VCaP (cell line): ENCODE data around the gene CSDE1.

Source experiments
- H3K27ac ChIP-seq: fragments of 450-650 bp; 2 replicates; pipeline ENCODE4 v1.5.1; 2017
- TF ChIP-seq, protein P1 (sequence below): fragments of 450-650 bp; conservative IDR thresholded peaks from 2 replicates; pipeline ENCODE4 v1.5.1; 2017; ENCODE audit warnings: mild to moderate bottlenecking, moderate library complexity

The CSDE1 gene

DNA sequence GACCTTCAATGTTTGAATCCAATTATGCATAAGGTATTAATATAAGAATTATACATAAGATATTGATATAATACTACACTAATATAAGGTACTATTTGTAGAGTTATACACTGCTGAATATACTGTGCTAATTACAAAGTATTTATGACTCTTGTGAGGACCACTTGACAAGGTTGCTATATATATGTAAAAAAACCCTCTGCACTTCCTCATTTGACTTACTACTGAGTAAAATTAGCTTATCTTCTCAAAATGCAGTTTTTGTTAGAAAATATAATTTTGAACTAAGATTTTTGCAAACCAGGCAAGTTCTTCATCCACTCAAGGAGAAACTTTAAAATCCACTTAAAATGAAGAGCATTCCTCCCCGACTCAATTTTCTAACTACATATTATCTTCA, 14.2 kb upstream of the CSDE1 start:
- TF ChIP-seq, protein P1, sequence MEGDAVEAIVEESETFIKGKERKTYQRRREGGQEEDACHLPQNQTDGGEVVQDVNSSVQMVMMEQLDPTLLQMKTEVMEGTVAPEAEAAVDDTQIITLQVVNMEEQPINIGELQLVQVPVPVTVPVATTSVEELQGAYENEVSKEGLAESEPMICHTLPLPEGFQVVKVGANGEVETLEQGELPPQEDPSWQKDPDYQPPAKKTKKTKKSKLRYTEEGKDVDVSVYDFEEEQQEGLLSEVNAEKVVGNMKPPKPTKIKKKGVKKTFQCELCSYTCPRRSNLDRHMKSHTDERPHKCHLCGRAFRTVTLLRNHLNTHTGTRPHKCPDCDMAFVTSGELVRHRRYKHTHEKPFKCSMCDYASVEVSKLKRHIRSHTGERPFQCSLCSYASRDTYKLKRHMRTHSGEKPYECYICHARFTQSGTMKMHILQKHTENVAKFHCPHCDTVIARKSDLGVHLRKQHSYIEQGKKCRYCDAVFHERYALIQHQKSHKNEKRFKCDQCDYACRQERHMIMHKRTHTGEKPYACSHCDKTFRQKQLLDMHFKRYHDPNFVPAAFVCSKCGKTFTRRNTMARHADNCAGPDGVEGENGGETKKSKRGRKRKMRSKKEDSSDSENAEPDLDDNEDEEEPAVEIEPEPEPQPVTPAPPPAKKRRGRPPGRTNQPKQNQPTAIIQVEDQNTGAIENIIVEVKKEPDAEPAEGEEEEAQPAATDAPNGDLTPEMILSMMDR: no peak

DNA sequence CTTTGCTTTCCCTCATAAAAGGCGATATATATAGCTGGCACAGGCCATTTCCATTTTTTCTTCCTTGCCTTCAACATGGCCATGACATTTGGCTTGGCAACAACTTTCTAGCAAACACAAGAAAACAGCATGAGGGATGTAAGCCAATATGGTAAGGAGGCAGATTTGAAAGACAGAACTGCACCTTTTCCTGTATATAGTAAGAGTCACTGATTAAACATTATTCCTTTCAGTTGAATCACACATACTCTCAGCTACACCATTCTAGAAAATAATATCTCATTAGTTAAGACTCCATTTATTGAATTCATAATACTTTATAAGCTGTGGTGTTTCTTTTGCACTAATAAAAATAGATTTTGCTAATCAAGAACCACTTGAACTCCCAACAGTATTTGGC, 13.2 kb upstream of the CSDE1 start:
- TF ChIP-seq, protein P1: no peak
- no peak overlapping the region for H3K27ac ChIP-seq

More for the DNA sequence above, 14.2 kb upstream of the CSDE1 start:
- H3K27ac ChIP-seq: no peak overlapping the region

DNA sequence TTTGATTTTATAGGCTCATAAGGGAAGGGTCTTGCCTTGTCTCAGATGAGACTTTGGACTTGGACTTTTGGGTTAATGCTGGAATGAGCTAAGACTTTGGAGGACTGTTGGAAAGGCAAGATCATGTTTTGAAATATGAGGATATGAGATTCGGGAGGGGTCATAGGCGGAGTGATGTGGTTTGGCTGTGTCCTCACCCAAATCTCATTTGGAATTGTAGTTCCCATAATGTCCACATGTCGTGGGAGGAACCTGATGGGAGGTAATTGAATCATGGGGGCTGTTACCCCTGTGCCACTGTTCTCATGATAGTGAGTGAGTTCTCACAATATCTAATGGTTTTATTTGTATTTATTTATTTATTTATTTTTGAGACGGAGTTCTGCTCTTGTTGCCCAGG, 6.9 kb upstream of the CSDE1 start:
- TF ChIP-seq, protein P1: no peak; the same call in 1 of the 2 replicates
- H3K27ac ChIP-seq: no peak overlapping the region

DNA sequence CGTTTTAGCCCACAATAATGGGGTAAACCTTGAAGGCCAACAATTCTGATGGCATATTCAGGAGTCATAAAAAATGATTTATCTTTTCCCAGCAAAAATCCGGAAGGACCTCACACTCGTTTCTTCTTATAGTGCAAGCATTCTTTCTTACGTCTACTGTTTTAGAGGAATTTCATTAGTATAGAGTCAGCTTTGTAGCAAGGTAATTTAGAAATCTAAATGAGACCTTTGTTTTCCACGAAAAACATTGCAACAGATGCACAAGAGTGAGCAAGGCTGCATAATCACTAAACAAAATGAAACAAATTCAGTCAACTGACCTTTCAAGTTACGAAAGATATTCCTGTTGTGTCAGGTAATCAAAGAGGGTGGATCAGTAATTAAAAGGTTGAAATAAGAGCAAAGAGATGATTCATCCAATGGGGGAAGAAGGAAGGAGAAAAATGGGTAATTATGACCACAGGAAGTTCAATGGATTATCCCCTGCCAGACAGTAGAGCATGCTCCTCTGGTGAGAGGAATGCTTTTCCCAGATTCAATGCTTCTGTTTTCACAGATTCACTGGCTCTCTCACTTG, 560 bp upstream of the CSDE1 start:
- H3K27ac ChIP-seq: peak overlapping the region; percentile 97
- TF ChIP-seq, protein P1: peak; percentile 21; the same call in 1 of the 2 replicates

DNA sequence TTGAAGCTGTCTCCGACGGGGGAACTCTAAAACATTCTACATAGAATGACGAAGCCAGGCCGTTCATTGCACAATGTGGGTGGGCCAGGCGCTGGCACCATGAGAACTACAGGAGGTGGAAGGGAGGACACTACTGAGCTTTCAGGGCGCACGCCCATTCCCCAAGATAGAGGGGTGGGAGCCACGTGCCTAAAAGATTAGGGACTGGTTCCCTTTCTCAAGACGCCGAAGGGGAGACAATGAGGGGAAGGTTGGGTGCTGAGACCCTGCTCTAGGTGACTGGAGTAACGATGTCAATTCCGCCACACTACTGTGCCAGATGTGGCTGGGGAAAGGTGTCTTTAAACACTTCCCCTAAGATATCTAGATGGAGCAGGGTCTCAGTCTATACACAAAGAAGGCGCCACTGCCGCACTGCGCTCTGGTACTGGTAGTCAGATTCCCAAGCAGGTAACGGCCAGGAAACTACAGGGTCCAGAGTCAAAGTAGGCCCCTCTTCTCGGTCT, 782 bp downstream of the CSDE1 start:
- TF ChIP-seq, protein P1: no peak
- H3K27ac ChIP-seq: peak overlapping the region; percentile 97

GRCh38 chr1:114756009-114756892, 1.5 kb downstream of the CSDE1 start:
- TF ChIP-seq, protein P1: no peak
- peak overlapping the region; percentile 97 for H3K27ac ChIP-seq
